Astrocyte of the spinal cord (primary cell): ENCODE measurements around the gene FAM110A.
"Not testable (repeated sequence)": the region's sequence is repeated elsewhere in the genome, so short reads cannot be mapped to it uniquely, and the experiment has no call there.

Experiments
- DNase-seq: peaks from one replicate; pipeline ENCODE4 v3.0.0; 2011; ENCODE audit warnings: low read depth, low spot score
- H3K4me3 ChIP-seq: 2 replicates; pipeline ENCODE4 v1.5.1; 2011; ENCODE audit warnings: low read depth, mild to moderate bottlenecking, low read length, moderate library complexity
- CTCF ChIP-seq: IDR thresholded peaks from 2 replicates; pipeline ENCODE4 v1.5.1; 2012; ENCODE audit warnings: low read depth, mild to moderate bottlenecking, low read length, inconsistent platforms
- in situ Hi-C: cut with HindIII; loops from 2 replicates; pipeline ENCODE4 v1.10.0; 2017; ENCODE audit warnings: low sequenced_read_pairs

FAM110A gene

GRCh38 chr20:890666-891057 lies 57.1 kb downstream of the FAM110A start:
- no peak for DNase-seq
- in situ Hi-C loops = no loop called here
- H3K4me3 ChIP-seq = no peak overlapping the region
- no peak for TF ChIP-seq CTCF

GRCh38 chr20:891058-891705 lies 57.7 kb downstream of the FAM110A start:
- in situ Hi-C loops = no loop called here
- TF ChIP-seq CTCF = no peak
- no peak overlapping the region for H3K4me3 ChIP-seq
- no peak for DNase-seq

- no peak overlapping the region for H3K4me3 ChIP-seq
- no peak for TF ChIP-seq CTCF
- DNase-seq = no peak
- in situ Hi-C loops = no loop called here
These were observed 58.2 kb downstream of the FAM110A start for GRCh38 chr20:891706-892080.

- in situ Hi-C loops = not testable (repeated sequence)
These were observed 58.9 kb downstream of the FAM110A start for GRCh38 chr20:892371-892770.

More at GRCh38 chr20:892371-892770, 58.9 kb downstream of the FAM110A start:
- not testable (repeated sequence) for DNase-seq, H3K4me3 ChIP-seq
